Stimulated activated naive B cell treated with anti-CD40 and anti-IgM and Interleukin-4, amounts not matched to agents 10 μg/mL and 1 μg/mL and 100 μg/mL, for 72 hours (primary cell): ENCODE results near the gene PLCB4.

Experiments used
- ATAC-seq, 2 donors: fragments of 150-1000 bp; cut with Tn5 transposase; replicated peaks; 2 replicates each; pipeline ENCODE4 v1.10.0; 2021; ENCODE audit warnings: moderate library complexity in 1 of 2
- DNase-seq: peaks from one replicate; pipeline ENCODE4 v3.0.0; 2021
- H3K27ac Mint-ChIP-seq: one replicate; pipeline ENCODE4 v1.8.0; 2022; ENCODE audit warnings: mild to moderate bottlenecking, mixed read lengths
- H3K27me3 Mint-ChIP-seq, 2 donors: one replicate each; pipeline ENCODE4 v1.8.0; 2022; ENCODE audit warnings: mixed read lengths in 2 of 2
- H3K36me3 Mint-ChIP-seq, 2 donors: one replicate each; pipeline ENCODE4 v1.8.0; 2022; ENCODE audit warnings: mixed read lengths in 2 of 2, mild to moderate bottlenecking in 1 of 2
- H3K4me1 Mint-ChIP-seq, 2 donors: one replicate each; pipeline ENCODE4 v1.8.0; 2022; ENCODE audit warnings: mixed read lengths in 2 of 2, mild to moderate bottlenecking in 1 of 2
- H3K4me3 Mint-ChIP-seq, 2 donors: one replicate each; pipeline ENCODE4 v1.8.0; 2022; ENCODE audit warnings: mild to moderate bottlenecking in 2 of 2, mixed read lengths in 2 of 2, moderate library complexity in 1 of 2
- H3K9me3 Mint-ChIP-seq, 2 donors: one replicate each; pipeline ENCODE4 v1.8.0; 2022; ENCODE audit warnings: mixed read lengths in 2 of 2, mild to moderate bottlenecking in 1 of 2

Gene PLCB4

DNA sequence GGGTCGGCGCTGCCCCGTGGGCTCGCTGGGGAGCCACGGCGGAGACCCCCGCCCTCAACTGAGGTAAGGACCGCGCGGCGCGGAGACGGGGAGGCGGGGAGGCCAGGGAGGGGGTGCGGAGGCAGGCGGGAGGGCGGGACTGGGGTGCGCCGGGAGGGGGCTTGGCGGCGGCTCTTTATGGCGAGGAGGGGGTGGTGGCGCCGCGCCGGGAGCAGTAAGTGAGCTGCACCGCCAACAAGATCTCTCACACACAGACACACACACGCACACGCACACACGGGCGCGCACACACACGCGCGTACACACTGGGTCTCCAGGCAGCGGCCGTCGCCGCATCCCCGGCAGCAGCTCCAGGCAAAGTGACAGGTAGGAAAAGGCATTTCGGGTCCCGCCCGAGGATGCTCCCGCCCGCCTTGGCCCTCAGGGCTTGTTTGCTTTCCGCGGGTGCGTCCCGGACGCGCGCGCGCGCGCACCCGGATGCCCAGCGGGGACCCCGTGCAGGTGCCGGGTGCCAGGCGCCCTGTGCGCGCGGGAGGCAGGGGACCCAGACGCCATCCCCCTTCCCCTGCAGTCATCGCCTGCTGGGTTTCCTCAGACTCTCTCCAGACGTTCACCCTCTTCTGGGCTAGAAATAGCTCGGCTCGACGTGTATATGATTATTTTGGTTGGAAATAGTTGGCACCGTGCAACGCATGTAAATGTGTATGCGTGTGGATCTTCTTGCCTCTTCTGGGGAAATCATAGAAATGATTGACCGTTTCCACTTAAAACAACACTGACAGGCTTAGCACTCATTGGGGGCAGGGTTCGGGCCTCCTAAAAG lies at the start of gene PLCB4:
PLCB4 (plus strand) TSS at position 247 of the 823 bp plus-strand sequence. CDS start 238,728 bp downstream, outside the sequence.
- Mint-ChIP-seq H3K9me3 (peaks cover 6 to 7% of the 10 kb centered on the region in 2 donors), H3K27me3 (peaks cover 25 to 30% of the 10 kb centered on the region in 2 donors), H3K4me3 (peak within 1 kb of the TSS; percentile 75 to 85), H3K27ac (no peak within 1 kb of the TSS), H3K4me1 (peaks cover 2 to 13% of the 10 kb centered on the region in 2 donors), H3K36me3 (no peaks in the 10 kb centered on the region)
- ATAC-seq (peak; percentile 39 to 53), DNase-seq (no peak)

DNA sequence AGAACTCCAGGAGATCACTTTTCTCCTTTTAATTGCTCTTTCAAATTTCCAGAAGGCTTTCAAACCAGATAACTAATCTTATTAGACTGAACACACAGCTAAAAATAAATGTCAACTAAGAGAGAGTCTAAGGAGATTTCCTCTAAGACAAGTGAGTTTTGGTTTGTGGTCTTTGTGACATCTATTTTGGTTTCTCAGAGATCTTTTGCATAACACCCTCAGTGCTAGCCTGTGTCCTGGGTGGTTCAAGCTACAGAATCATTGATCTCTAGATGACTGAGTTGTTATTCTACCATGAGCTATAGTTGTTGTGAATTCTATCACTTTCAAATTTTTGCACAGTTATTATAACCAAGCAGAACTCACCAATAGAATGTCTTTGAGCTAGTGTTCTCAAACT lies 49.1 kb upstream of the PLCB4 start:
- no peaks in the 10 kb centered on the region for H3K36me3 Mint-ChIP-seq
- H3K9me3 Mint-ChIP-seq = peaks cover 0 to 5% of the 10 kb centered on the region in 2 donors
- H3K27ac Mint-ChIP-seq = no peak overlapping the region
- peak in 1 of 2 donors; percentile 45 for ATAC-seq
- DNase-seq = no peak
- no peaks in the 10 kb centered on the region for H3K27me3 Mint-ChIP-seq
- peaks cover 3 to 8% of the 10 kb centered on the region in 2 donors for H3K4me1 Mint-ChIP-seq
- no peak overlapping the region for H3K4me3 Mint-ChIP-seq

DNA sequence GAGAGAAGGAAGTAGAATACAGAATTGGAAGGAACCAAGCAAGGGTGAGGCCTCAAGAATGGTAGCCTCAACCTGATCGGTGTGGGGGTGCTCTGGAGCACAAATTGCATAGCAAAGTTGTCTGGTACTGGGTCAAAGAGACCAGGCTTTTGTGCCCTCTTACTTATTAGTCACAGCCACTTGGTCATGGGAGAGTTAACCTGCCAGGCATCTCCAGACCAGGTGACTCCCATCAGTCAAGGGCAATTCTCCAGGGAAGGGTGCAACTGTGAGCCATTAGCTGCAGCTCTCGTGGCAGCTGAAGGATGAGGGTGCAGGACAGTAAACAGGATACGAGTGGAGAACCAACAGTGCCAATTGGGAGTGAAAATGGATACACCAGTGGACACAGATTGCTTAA lies 47.7 kb upstream of the PLCB4 start:
- no peaks in the 10 kb centered on the region for H3K27me3 Mint-ChIP-seq
- H3K36me3 Mint-ChIP-seq = no peaks in the 10 kb centered on the region
- H3K9me3 Mint-ChIP-seq = peaks cover 0 to 5% of the 10 kb centered on the region in 2 donors
- no peak overlapping the region for H3K27ac Mint-ChIP-seq
- H3K4me3 Mint-ChIP-seq = no peak overlapping the region
- DNase-seq (no peak), ATAC-seq (no peak)
- peaks cover 3 to 8% of the 10 kb centered on the region in 2 donors for H3K4me1 Mint-ChIP-seq

DNA sequence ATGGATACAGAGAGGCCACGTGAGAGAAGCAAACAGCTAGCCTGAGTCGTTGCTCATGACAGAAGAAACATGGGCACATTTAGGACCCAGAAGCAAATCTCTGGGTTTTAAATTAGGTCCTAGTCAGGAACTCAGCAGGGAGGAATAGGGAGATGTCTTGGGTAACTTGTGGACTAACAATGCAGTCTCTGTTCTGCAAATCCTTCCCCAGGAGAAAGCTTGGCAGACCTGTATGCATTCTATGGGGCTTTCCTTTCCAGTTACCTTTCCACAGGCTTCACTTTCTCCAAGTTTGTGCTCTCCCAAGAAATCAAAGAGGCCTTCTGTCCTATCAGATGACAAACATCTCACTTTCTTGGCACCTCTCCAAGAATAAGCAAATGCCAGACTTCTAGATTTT lies 47.2 kb upstream of the PLCB4 start:
- H3K4me1 Mint-ChIP-seq = peaks cover 3 to 8% of the 10 kb centered on the region in 2 donors
- ATAC-seq = no peak
- H3K27ac Mint-ChIP-seq = no peak overlapping the region
- peaks cover 0 to 5% of the 10 kb centered on the region in 2 donors for H3K9me3 Mint-ChIP-seq
- no peaks in the 10 kb centered on the region for H3K36me3 Mint-ChIP-seq
- H3K27me3 Mint-ChIP-seq = no peaks in the 10 kb centered on the region
- DNase-seq = no peak
- H3K4me3 Mint-ChIP-seq = no peak overlapping the region

DNA sequence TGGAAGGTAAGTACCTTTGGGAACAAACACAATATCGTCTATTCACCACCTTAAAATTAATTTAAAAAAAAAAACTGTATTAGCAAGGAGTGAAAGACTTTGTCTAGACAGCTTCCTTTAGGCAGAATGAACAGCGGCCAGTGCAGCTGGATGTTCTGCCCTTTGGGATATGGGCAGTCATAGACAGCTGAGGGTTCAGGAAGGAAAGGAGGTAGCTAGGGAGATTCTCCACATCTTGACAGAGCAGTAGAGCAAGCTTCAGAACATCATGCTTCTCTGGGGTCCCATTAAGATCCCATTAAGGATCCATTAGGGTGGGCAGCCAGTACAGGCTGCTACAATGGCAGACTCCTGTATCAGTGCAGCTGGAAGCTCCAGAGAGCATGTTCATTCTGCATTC lies 46.5 kb upstream of the PLCB4 start:
- no peak overlapping the region for H3K27ac Mint-ChIP-seq
- no peak for DNase-seq
- no peak for ATAC-seq
- peaks cover 3 to 8% of the 10 kb centered on the region in 2 donors for H3K4me1 Mint-ChIP-seq
- peaks cover 0 to 5% of the 10 kb centered on the region in 2 donors for H3K9me3 Mint-ChIP-seq
- H3K36me3 Mint-ChIP-seq = no peaks in the 10 kb centered on the region
- H3K27me3 Mint-ChIP-seq = no peaks in the 10 kb centered on the region
- no peak overlapping the region for H3K4me3 Mint-ChIP-seq

DNA sequence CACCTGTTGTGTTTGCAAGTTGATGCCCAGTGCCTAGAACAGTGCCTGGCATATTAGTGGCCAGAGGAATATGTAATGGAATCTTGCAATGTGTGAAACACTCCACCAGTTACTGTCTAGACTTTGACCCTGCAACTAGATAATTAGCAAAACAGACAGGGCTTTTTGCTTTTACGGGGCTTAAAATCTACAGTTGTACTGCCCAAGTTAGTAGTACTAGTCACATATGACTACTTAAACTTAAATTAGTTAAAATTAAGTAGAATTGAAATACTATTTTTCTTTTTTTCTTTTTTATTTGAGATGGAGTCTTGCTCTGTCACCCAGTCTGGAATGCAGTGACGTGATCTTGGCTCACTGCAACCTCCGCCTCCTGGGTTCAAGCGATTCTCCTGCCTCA lies 44.3 kb upstream of the PLCB4 start:
- H3K27ac Mint-ChIP-seq = no peak overlapping the region
- H3K36me3 Mint-ChIP-seq = no peaks in the 10 kb centered on the region
- peaks cover 0 to 5% of the 10 kb centered on the region in 2 donors for H3K9me3 Mint-ChIP-seq
- H3K27me3 Mint-ChIP-seq = no peaks in the 10 kb centered on the region
- H3K4me1 Mint-ChIP-seq = peaks cover 1 to 3% of the 10 kb centered on the region in 2 donors
- no peak for ATAC-seq
- no peak for DNase-seq
- H3K4me3 Mint-ChIP-seq = no peak overlapping the region

DNA sequence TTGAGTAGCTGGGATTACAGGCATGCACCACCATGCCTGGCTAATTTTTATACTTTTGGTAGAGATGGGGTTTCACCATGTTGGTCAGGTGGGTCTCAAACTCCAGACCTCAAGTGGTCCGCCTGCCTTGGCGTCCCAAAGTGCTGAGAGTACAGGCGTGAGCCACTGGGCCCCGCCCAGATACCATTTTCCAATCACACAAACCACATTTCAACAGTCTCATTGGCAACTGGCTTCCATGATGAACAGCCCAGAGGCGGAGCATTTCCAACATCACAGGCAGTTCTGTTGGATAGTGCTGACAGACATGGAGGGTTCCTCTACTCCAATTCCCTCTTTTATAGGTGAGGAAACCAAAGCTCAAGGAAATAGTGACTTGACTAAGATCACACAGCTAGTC lies 43.9 kb upstream of the PLCB4 start:
- H3K27ac Mint-ChIP-seq = no peak overlapping the region
- no peak overlapping the region for H3K4me3 Mint-ChIP-seq
- no peaks in the 10 kb centered on the region for H3K4me1 Mint-ChIP-seq
- no peaks in the 10 kb centered on the region for H3K27me3 Mint-ChIP-seq
- H3K36me3 Mint-ChIP-seq = no peaks in the 10 kb centered on the region
- no peak for DNase-seq
- peaks cover 0 to 5% of the 10 kb centered on the region in 2 donors for H3K9me3 Mint-ChIP-seq
- no peak for ATAC-seq

DNA sequence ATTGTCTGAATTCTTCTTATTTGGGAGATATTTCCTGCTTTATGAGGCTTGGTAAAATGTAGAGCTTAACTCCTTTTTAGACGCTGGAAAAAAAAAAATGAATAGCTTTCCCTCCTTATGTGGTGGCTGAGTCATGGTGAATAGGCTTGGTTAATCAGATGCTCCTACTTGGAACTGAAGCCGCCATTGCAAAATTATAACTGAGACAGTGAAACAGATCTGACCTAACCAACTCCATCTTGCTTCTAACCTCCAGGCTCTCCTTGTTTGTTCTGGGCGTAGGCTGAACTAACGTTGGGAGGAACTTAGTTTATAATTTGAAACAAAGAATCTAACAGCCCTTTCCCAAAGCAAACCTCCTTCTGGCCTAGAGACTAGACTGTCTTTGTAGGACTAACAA lies 43.2 kb upstream of the PLCB4 start:
- Mint-ChIP-seq H3K4me3 (no peak overlapping the region), H3K36me3 (no peaks in the 10 kb centered on the region), H3K4me1 (no peaks in the 10 kb centered on the region), H3K27ac (no peak overlapping the region), H3K27me3 (no peaks in the 10 kb centered on the region), H3K9me3 (peaks cover 0 to 5% of the 10 kb centered on the region in 2 donors)
- ATAC-seq = no peak
- no peak for DNase-seq

DNA sequence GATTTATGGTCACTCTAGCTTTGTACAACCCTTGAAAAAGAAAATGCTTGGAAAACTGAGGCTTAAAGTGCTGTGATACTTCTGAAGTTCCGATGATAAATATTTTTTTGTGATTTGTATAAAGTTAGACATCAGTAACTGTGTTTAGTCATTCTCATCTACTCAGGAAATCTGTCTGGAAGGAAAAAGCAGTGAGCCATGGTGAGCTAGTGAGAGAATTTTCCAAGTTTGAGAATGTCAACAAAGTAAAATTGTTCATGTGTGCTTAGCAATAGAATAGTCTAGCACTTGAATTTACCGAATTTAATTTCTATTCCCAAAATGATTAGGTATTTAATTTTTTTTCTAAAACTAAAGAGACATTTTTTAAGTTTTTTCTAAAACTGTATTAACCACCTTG lies 41.3 kb upstream of the PLCB4 start:
- Mint-ChIP-seq H3K4me1 (no peaks in the 10 kb centered on the region), H3K27ac (no peak overlapping the region), H3K27me3 (no peaks in the 10 kb centered on the region), H3K36me3 (no peaks in the 10 kb centered on the region), H3K9me3 (peaks cover 0 to 5% of the 10 kb centered on the region in 2 donors), H3K4me3 (no peak overlapping the region)
- DNase-seq (no peak), ATAC-seq (no peak)

DNA sequence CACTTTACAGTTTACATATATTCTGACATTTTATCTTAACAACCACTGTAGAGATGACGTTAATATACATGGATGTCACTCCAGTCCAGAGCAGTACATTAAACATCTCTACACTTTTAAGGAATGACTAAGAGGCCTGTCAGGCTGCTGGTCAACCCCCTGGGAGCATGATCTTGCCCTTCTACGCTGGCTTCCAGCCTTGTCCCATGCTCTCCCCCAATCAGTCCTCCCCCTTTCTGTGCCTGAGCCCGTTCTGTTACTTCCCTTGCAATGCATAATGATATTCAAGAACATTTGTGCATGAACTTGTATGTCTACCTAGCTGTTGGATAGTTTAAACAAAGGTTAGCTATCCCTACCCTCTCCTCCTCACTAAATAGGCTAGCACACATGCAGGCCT lies 40.5 kb upstream of the PLCB4 start:
- DNase-seq = no peak

DNA sequence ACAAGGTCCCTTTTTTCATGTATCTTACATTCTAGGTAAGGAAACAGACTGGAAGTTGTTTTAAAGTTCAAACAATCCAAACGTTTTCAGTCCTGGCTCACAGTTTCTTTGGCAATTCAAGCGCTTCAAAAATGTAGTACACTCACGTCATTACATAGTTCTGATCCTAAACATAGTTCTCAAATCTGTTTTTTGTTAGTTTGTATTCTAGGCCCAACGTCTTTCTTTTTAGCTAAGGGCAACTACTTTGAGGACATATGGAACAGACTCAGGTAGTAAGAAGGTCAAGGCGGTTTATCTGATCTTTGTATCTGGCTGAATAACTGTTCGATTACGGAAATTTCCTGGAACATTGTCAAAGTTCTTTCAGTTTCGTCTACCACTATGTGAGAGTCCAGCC lies 36.9 kb upstream of the PLCB4 start:
- no peak for DNase-seq
- H3K36me3 Mint-ChIP-seq = no peaks in the 10 kb centered on the region
- peaks cover 3% of the 10 kb centered on the region in 2 donors for H3K9me3 Mint-ChIP-seq
- no peaks in the 10 kb centered on the region for H3K4me1 Mint-ChIP-seq
- H3K27ac Mint-ChIP-seq = no peak overlapping the region
- H3K4me3 Mint-ChIP-seq = no peak overlapping the region
- no peaks in the 10 kb centered on the region for H3K27me3 Mint-ChIP-seq
- no peak for ATAC-seq

More for the DNA sequence above, 40.5 kb upstream of the PLCB4 start:
- no peak for ATAC-seq
- Mint-ChIP-seq H3K27me3 (no peaks in the 10 kb centered on the region), H3K4me3 (no peak overlapping the region), H3K36me3 (no peaks in the 10 kb centered on the region), H3K27ac (no peak overlapping the region), H3K9me3 (peaks cover 3 to 8% of the 10 kb centered on the region in 2 donors), H3K4me1 (no peaks in the 10 kb centered on the region)

DNA sequence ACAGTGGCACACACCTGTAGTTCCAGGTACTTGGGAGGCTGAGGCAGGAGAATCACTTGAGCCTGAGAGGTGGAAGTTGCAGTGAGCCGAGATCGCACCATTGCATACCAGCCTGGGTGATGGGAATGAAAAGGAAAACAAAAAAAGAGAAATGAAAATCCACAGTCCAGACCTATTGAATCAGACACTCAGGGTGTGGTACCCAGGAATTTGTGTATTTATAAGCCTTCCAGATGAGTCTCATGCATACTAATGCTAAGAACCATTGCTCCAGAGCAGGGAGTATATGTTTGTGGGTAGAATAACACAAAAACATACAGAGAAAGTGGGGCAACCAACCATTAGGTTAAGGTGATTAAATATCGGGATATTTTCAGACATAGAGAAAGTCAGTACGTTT lies 36.1 kb upstream of the PLCB4 start:
- Mint-ChIP-seq H3K36me3 (no peaks in the 10 kb centered on the region), H3K4me1 (no peaks in the 10 kb centered on the region), H3K27ac (no peak overlapping the region), H3K9me3 (peaks cover 3 to 5% of the 10 kb centered on the region in 2 donors), H3K4me3 (no peak overlapping the region), H3K27me3 (no peaks in the 10 kb centered on the region)
- ATAC-seq (no peak), DNase-seq (no peak)

DNA sequence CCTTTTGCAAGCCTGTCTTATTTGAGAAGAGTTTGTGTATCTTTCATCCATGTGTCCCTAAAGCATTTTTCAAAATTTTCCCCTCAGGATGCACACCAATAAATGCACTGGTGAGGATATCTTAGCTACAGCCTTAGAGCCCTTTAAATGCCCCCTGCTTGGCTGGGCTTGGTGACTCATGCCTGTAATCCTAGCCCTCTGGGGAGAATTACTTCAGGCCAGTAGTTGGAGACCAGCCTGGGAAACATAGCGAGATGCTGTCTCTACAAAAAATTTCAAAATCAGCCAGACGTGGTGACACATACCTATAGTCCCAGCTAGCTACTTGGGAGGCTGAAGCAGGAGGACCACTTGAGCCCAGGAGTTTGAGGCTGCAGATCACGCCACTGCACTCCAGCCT lies 33.8 kb upstream of the PLCB4 start:
- H3K4me3 Mint-ChIP-seq = no peak overlapping the region
- H3K36me3 Mint-ChIP-seq = no peaks in the 10 kb centered on the region
- H3K4me1 Mint-ChIP-seq = no peaks in the 10 kb centered on the region
- H3K27ac Mint-ChIP-seq = no peak overlapping the region
- H3K27me3 Mint-ChIP-seq = peaks cover 0 to 4% of the 10 kb centered on the region in 2 donors
- ATAC-seq (no peak), DNase-seq (no peak)
- H3K9me3 Mint-ChIP-seq = peaks cover 3 to 5% of the 10 kb centered on the region in 2 donors

DNA sequence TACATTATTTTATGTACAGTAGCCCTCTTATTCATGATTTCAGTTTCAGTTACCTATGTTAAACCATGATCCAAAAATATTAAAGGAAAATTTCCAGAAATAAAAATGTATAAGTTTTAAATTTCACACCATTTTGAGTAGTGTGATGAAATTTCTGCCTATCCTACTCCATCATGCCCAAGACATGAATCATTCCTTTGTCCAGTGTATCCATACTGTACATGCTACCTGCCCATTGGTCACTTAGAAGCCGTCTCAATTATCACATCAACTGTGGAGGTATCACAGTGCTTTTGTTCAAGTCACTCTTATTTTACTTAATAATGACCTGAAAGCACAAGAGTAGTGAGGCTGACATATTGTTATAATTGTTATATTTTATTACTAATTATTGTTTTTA lies 32.3 kb upstream of the PLCB4 start:
- no peak for ATAC-seq
- no peaks in the 10 kb centered on the region for H3K36me3 Mint-ChIP-seq
- no peaks in the 10 kb centered on the region for H3K4me1 Mint-ChIP-seq
- no peak overlapping the region for H3K4me3 Mint-ChIP-seq
- H3K27ac Mint-ChIP-seq = no peak overlapping the region
- peaks cover 0 to 4% of the 10 kb centered on the region in 2 donors for H3K27me3 Mint-ChIP-seq
- H3K9me3 Mint-ChIP-seq = peaks cover 3 to 5% of the 10 kb centered on the region in 2 donors
- no peak for DNase-seq

DNA sequence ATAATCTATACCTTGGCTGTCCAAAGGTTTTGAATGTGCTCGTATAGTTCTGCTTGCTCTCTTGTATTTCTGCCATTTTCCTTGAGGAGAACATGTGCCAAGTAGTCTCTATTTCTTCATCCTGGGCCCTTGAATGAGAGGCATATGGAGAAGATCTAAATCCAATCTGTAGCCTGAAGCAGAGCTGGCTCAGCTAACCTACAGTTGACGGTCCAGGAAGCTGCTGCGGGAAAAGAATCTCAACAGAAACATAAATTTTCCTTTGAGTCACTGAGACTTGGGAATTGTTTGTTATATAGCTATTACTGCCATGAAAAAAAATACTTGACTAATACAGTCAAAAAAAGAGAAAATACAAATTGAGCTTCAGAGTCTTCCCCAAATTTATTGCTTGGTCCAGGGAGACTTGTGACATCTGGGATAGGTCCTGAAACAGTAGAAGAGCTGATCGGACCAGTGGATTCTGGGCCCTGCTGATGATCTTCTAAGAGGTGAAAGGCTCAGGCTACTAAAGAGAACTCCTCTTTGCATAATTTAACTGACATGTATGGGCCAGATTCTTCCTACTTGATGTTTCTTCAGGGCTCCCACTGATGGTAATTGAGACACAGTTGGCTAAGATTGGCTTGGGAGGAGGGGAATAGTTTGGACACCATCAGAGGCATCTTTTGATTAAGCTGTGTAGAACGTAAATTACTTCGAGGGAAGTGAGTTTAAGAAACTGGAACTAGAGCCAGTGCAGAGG lies 29.9 kb upstream of the PLCB4 start:
- Mint-ChIP-seq H3K9me3 (peaks cover 0 to 2% of the 10 kb centered on the region in 2 donors), H3K27me3 (peaks cover 0 to 4% of the 10 kb centered on the region in 2 donors), H3K4me3 (no peak overlapping the region), H3K36me3 (no peaks in the 10 kb centered on the region), H3K4me1 (no peaks in the 10 kb centered on the region), H3K27ac (no peak overlapping the region)
- DNase-seq = no peak
- no peak for ATAC-seq
